PC-9 (cell line): ENCODE measurements around the gene CDT1.

Source experiments
- EZH2 ChIP-seq: fragments of 200-600 bp; sonication (generic); IDR thresholded peaks from 2 replicates; pipeline ENCODE4 v1.8.0; 2017; ENCODE audit warnings: antibody characterized with exemption, low read depth
- TF ChIP-seq, protein P1 (sequence below): fragments of 200-600 bp; sonication (generic); conservative IDR thresholded peaks from 2 replicates; pipeline ENCODE4 v1.6.1; 2017; ENCODE audit warnings: mixed run types, antibody characterized with exemption, mild to moderate bottlenecking, moderate library complexity

DNA sequence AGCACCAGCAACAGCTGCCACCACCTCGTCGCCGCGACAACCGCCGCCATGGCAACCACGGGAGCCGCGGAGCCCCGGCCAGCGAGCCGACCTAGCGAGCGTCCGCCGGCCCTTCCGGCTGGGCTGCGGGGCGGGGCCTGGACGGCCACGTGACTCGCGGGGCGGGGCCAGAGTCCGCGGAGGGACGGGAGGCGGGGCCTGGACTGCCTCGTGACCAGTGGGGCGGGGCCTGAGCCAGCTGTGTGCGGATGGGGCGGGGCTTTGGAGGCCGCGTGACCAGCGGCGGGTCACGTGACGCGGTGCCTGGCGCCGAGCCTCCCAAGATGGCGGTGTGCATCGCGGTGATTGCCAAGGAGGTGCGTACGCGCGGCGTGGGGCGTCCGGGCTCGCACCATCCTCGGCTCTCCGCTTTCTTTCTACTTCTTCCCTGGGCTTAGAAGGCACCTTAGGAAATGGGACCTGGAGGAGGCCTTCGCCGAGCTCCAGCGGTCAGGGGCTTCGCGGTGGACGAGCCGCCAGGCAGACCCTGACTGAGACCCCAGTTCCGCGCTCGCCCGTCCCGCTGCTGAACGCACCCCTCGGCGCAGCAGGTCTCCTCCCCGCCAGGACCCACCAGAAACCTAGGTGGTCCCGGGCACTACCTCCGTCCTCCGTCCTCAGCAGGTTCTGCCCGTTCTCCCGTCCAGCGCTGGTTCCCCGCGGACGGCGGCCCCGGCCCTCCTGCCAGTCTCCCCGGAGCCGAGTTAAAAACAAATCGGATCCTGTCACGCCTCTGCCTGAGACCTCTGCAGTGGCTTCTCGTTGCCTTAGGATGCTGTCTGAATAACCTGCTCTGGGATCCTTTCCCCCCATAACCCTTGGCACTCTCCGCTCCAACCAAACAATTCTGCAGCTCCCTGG, 53.5 kb downstream of the CDT1 start, which contains the start of the genes GALNS and TRAPPC2L:
- TF ChIP-seq, protein P1, sequence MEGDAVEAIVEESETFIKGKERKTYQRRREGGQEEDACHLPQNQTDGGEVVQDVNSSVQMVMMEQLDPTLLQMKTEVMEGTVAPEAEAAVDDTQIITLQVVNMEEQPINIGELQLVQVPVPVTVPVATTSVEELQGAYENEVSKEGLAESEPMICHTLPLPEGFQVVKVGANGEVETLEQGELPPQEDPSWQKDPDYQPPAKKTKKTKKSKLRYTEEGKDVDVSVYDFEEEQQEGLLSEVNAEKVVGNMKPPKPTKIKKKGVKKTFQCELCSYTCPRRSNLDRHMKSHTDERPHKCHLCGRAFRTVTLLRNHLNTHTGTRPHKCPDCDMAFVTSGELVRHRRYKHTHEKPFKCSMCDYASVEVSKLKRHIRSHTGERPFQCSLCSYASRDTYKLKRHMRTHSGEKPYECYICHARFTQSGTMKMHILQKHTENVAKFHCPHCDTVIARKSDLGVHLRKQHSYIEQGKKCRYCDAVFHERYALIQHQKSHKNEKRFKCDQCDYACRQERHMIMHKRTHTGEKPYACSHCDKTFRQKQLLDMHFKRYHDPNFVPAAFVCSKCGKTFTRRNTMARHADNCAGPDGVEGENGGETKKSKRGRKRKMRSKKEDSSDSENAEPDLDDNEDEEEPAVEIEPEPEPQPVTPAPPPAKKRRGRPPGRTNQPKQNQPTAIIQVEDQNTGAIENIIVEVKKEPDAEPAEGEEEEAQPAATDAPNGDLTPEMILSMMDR, result no peak
- no peak for TF ChIP-seq EZH2
